ENCODE measurements around the gene DYNLT3. TPM values are rescaled to one million over a fixed set of nuclear protein-coding genes. Genes with fewer than 3 reads are reported as not detected.
A peak's percentile ranks its signal among the peaks of the same experiment; 100 is the strongest.

The DYNLT3 gene
- total RNA-seq, 1 donor from 2014 or later, result 32.1 TPM

GRCh38 chrX:37825215-37825842 lies 22.0 kb downstream of the DYNLT3 start:
- peak; percentile 78 for TF ChIP-seq CTCF (conservative IDR thresholded peaks at IDR 0.05; ENCODE audit: low read depth, low read length)
- no peak overlapping the region for H3K4me3 ChIP-seq (ENCODE audit: low read depth, low read length)
- DNase-seq (ENCODE audit: low read depth), result no peak

GRCh38 chrX:37824491-37825214 lies 22.7 kb downstream of the DYNLT3 start:
- DNase-seq (ENCODE audit: low read depth), result no peak
- no peak overlapping the region for H3K4me3 ChIP-seq (ENCODE audit: low read depth, low read length)
- no peak for TF ChIP-seq CTCF (conservative IDR thresholded peaks at IDR 0.05; ENCODE audit: low read depth, low read length)

- H3K4me3 ChIP-seq (ENCODE audit: low read depth, low read length), result no peak overlapping the region
- TF ChIP-seq CTCF (conservative IDR thresholded peaks at IDR 0.05; ENCODE audit: low read depth, low read length), result no peak
- no peak for DNase-seq (ENCODE audit: low read depth)
These were observed 26.7 kb downstream of the DYNLT3 start for GRCh38 chrX:37820646-37821045.

GRCh38 chrX:37818031-37818430 lies 29.3 kb downstream of the DYNLT3 start:
- no peak for TF ChIP-seq CTCF (conservative IDR thresholded peaks at IDR 0.05; ENCODE audit: low read depth, low read length)
- H3K4me3 ChIP-seq (ENCODE audit: low read depth, low read length), result no peak overlapping the region
- no peak for DNase-seq (ENCODE audit: low read depth)

GRCh38 chrX:37817579-37817978 lies 29.8 kb downstream of the DYNLT3 start:
- H3K4me3 ChIP-seq (ENCODE audit: low read depth, low read length), result no peak overlapping the region
- no peak for TF ChIP-seq CTCF (conservative IDR thresholded peaks at IDR 0.05; ENCODE audit: low read depth, low read length)
- no peak for DNase-seq (ENCODE audit: low read depth)

GRCh38 chrX:37817176-37817575 lies 30.2 kb downstream of the DYNLT3 start:
- no peak for DNase-seq (ENCODE audit: low read depth)
- TF ChIP-seq CTCF (conservative IDR thresholded peaks at IDR 0.05; ENCODE audit: low read depth, low read length), result no peak
- no peak overlapping the region for H3K4me3 ChIP-seq (ENCODE audit: low read depth, low read length)

- no peak for TF ChIP-seq CTCF (conservative IDR thresholded peaks at IDR 0.05; ENCODE audit: low read depth, low read length)
- H3K4me3 ChIP-seq (ENCODE audit: low read depth, low read length), result no peak overlapping the region
- no peak for DNase-seq (ENCODE audit: low read depth)
These were observed 30.6 kb downstream of the DYNLT3 start for GRCh38 chrX:37816766-37817165.

Data from epithelial cell of proximal tubule (primary cell).